H1 (cell line): Measurements from ENCODE around the gene NADK. TPM values are rescaled to one million over a fixed set of nuclear protein-coding genes. Genes with fewer than 3 reads are reported as not detected.

Experiments
- CTCF ChIA-PET: fragments of 300-600 bp; sonication (Branson Sonifier 250); formaldehyde crosslinking; loops from one replicate; lab custom pipeline; 2021; ENCODE audit not compliant: partially characterized antibody; lab: Charles Lee
- POLR2A ChIA-PET: fragments of 300-600 bp; sonication (Branson Sonifier 250); formaldehyde crosslinking; loops from one replicate; lab custom pipeline; 2021; ENCODE audit warnings: inconsistent platforms; ENCODE audit not compliant: partially characterized antibody; lab: Charles Lee
- DNase-seq, 2 experiments: peaks; one replicate each; pipeline versions ENCODE4 v3.0.0 to v3.0.0-alpha.2; 2010 to 2022; ENCODE audit warnings: low spot score in 2 of 2, low read depth in 1 of 2, mixed read lengths in 1 of 2
- FAIRE-seq: peaks from 2 replicates; lab custom pipeline; 2011; peaks lifted over from hg19 to GRCh38; lab: Jason Lieb, UNC
- H2AFZ ChIP-seq: 2 replicates; pipeline ENCODE4 v1.8.1; 2012; ENCODE audit warnings: low read length, inconsistent platforms
- H2AK5ac ChIP-seq: 2 replicates; pipeline ENCODE4 v1.6.1; 2013; ENCODE audit warnings: low read depth, low read length
- H2BK120ac ChIP-seq: replicated peaks from 2 replicates; pipeline ENCODE3; 2013; ENCODE audit warnings: low read depth, low read length, inconsistent platforms
- H2BK12ac ChIP-seq: 2 replicates; pipeline ENCODE4 v1.6.1; 2013; ENCODE audit warnings: low read depth, low read length
- H2BK15ac ChIP-seq: 2 replicates; pipeline ENCODE4 v1.6.1; 2013; ENCODE audit warnings: low read length
- H2BK20ac ChIP-seq: 2 replicates; pipeline ENCODE4 v1.6.1; 2013; ENCODE audit warnings: low read length
- H2BK5ac ChIP-seq: 2 replicates; pipeline ENCODE4 v1.6.1; 2013; ENCODE audit warnings: low read depth, low read length
- H3K14ac ChIP-seq: 2 replicates; pipeline ENCODE4 v1.6.1; 2013; ENCODE audit warnings: inconsistent platforms; ENCODE audit not compliant: insufficient read length
- H3K18ac ChIP-seq: 2 replicates; pipeline ENCODE4 v1.6.1; 2013; ENCODE audit warnings: low read length; ENCODE audit errors: extremely low read depth
- H3K23ac ChIP-seq: 2 replicates; pipeline ENCODE4 v1.6.1; 2013; ENCODE audit warnings: inconsistent platforms; ENCODE audit not compliant: insufficient read length
- H3K23me2 ChIP-seq: 2 replicates; pipeline ENCODE4 v1.6.1; 2013; ENCODE audit warnings: low read depth, low read length
- H3K27ac ChIP-seq: 2 replicates; pipeline ENCODE4 v1.6.1; 2011; ENCODE audit warnings: low read depth, low read length, inconsistent platforms
- H3K27me3 ChIP-seq, 4 experiments: replicated peaks in 1 of 4; 1 replicate in 1 of 4; 2 replicates in 3 of 4; pipeline versions ENCODE4 v1.6.1 to v1.8.1; 2011 to 2013; ENCODE audit warnings: low read length in 3 of 4, mild to moderate bottlenecking in 3 of 4, inconsistent platforms in 2 of 4, mixed read lengths in 2 of 4, moderate library complexity in 1 of 4; ENCODE audit not compliant: control insufficient read depth in 3 of 4, insufficient read depth in 3 of 4; ENCODE audit errors: extremely low read depth in 1 of 4
- H3K36me3 ChIP-seq, 4 experiments: 2 replicates each; pipeline versions ENCODE4 v1.6.1 to v1.8.1; 2011 to 2013; ENCODE audit warnings: mild to moderate bottlenecking in 4 of 4, low read length in 3 of 4, moderate library complexity in 2 of 4, control low read depth in 1 of 4, inconsistent platforms in 1 of 4; ENCODE audit not compliant: insufficient read depth in 4 of 4, control insufficient read depth in 2 of 4
- H3K4ac ChIP-seq: replicated peaks from 2 replicates; pipeline ENCODE3; 2013; ENCODE audit warnings: low read length, low read depth, mixed read lengths, inconsistent platforms; ENCODE audit not compliant: insufficient read length
- H3K4me1 ChIP-seq, 4 experiments: replicated peaks in 1 of 4; 1 replicate in 1 of 4; 2 replicates in 3 of 4; pipeline versions ENCODE4 v1.6.1 to v1.8.1; 2011 to 2013; ENCODE audit warnings: low read length in 3 of 4, inconsistent platforms in 2 of 4, mixed read lengths in 1 of 4; ENCODE audit not compliant: insufficient read depth in 4 of 4, control insufficient read depth in 3 of 4
- H3K4me2 ChIP-seq, 2 experiments: 2 replicates each; pipeline versions ENCODE4 v1.6.1 to v1.8.1; 2011 to 2013; ENCODE audit warnings: low read depth in 2 of 2, low read length in 2 of 2, control low read depth in 1 of 2, inconsistent platforms in 1 of 2, mild to moderate bottlenecking in 1 of 2; ENCODE audit not compliant: insufficient read depth in 1 of 2
- H3K4me3 ChIP-seq, 4 experiments: fragments of 200-600, 300-600 bp in 1 of 4; sonication (generic), shearing (Covaris generic), sonication (Bioruptor Twin) in 1 of 4; 2 replicates each; pipeline versions ENCODE4 v1.5.1 to v1.8.1; 2011 to 2016; ENCODE audit warnings: low read length in 4 of 4, low read depth in 3 of 4, control low read depth in 2 of 4, inconsistent platforms in 2 of 4, mild to moderate bottlenecking in 2 of 4, mixed read lengths in 1 of 4, moderate library complexity in 1 of 4; ENCODE audit not compliant: insufficient read depth in 2 of 4; ENCODE audit errors: extremely low read depth in 1 of 4
- H3K56ac ChIP-seq: replicated peaks from 2 replicates; pipeline ENCODE3; 2013; ENCODE audit warnings: low read depth, mild to moderate bottlenecking, mixed read lengths, low read length, inconsistent platforms; ENCODE audit not compliant: insufficient read length
- H3K79me1 ChIP-seq: 2 replicates; pipeline ENCODE4 v1.6.1; 2013; ENCODE audit warnings: low read depth, low read length, control low read depth
- H3K79me2 ChIP-seq, 2 experiments: 2 replicates each; pipeline versions ENCODE4 v1.6.1 to v1.8.1; 2012 to 2013; ENCODE audit warnings: low read length in 2 of 2, mild to moderate bottlenecking in 2 of 2, inconsistent platforms in 1 of 2; ENCODE audit not compliant: insufficient read depth in 2 of 2, control insufficient read depth in 1 of 2
- H3K9ac ChIP-seq, 4 experiments: replicated peaks in 1 of 4; 1 replicate in 1 of 4; 2 replicates in 3 of 4; pipeline versions ENCODE4 v1.6.1 to v1.8.1; 2011 to 2013; ENCODE audit warnings: low read depth in 3 of 4, low read length in 3 of 4, control low read depth in 2 of 4, mild to moderate bottlenecking in 2 of 4, moderate library complexity in 2 of 4, inconsistent platforms in 1 of 4; ENCODE audit errors: extremely low read depth in 1 of 4
- H3K9me3 ChIP-seq, 2 experiments: 2 replicates each; pipeline versions ENCODE4 v1.6.1 to v1.8.1; 2012 to 2013; ENCODE audit warnings: mild to moderate bottlenecking in 2 of 2, moderate library complexity in 2 of 2, control low read depth in 1 of 2, inconsistent platforms in 1 of 2, low read depth in 1 of 2, low read length in 1 of 2, mixed read lengths in 1 of 2; ENCODE audit not compliant: insufficient read depth in 2 of 2
- H4K20me1 ChIP-seq, 2 experiments: replicated peaks in 1 of 2; 2 replicates each; pipeline versions ENCODE3 to v1.8.1; 2011 to 2013; ENCODE audit warnings: inconsistent platforms in 2 of 2, low read length in 2 of 2, mild to moderate bottlenecking in 1 of 2; ENCODE audit not compliant: insufficient read depth in 2 of 2, control insufficient read depth in 1 of 2
- H4K5ac ChIP-seq: 2 replicates; pipeline ENCODE4 v1.6.1; 2013; ENCODE audit warnings: low read length, low read depth, mixed read lengths, inconsistent platforms; ENCODE audit not compliant: insufficient read length
- H4K8ac ChIP-seq: 2 replicates; pipeline ENCODE4 v1.8.0; 2013; ENCODE audit warnings: mild to moderate bottlenecking, moderate library complexity, low read length, inconsistent platforms; ENCODE audit not compliant: insufficient read depth; ENCODE audit errors: extremely low read depth
- H4K91ac ChIP-seq: replicated peaks from 2 replicates; pipeline ENCODE3; 2013; ENCODE audit warnings: low read length, mixed read lengths, inconsistent platforms; ENCODE audit not compliant: insufficient read length
- BRCA1 ChIP-seq: IDR thresholded peaks from 2 replicates; pipeline ENCODE4 v1.6.1; 2012; ENCODE audit warnings: low read depth, low read length, improper control_type of control experiment
- CBX8 ChIP-seq: fragments of 300-800, 300-1000 bp; sonication (generic); IDR thresholded peaks from 2 replicates; pipeline ENCODE4 v1.7.1; 2016; ENCODE audit warnings: low read depth, low read length, borderline replicate concordance
- CTBP2 ChIP-seq: IDR thresholded peaks from 2 replicates; pipeline ENCODE4 v1.7.0; 2011; ENCODE audit warnings: borderline replicate concordance, mild to moderate bottlenecking, moderate library complexity, mixed read lengths, low read length; ENCODE audit not compliant: insufficient read depth, insufficient read length
- E2F6 ChIP-seq: IDR thresholded peaks from 2 replicates; pipeline ENCODE4 v1.6.1; 2012; ENCODE audit warnings: inconsistent platforms
- GABPA ChIP-seq: IDR thresholded peaks from 2 replicates; pipeline ENCODE4 v1.6.1; 2011; ENCODE audit warnings: mild to moderate bottlenecking, low read length, moderate library complexity, borderline replicate concordance; ENCODE audit not compliant: insufficient read depth
- HDAC2 ChIP-seq, 2 experiments: fragments of 300-600 bp in 1 of 2; sonication (generic) in 1 of 2; IDR thresholded peaks; 2 replicates each; pipeline ENCODE4 v1.6.1; 2011 to 2012; ENCODE audit warnings: low read depth in 2 of 2, low read length in 2 of 2, mild to moderate bottlenecking in 2 of 2, moderate library complexity in 2 of 2, borderline replicate concordance in 1 of 2, inconsistent platforms in 1 of 2
- KDM1A ChIP-seq: fragments of 200-600, 300-600 bp; sonication (generic); IDR thresholded peaks from 2 replicates; pipeline ENCODE4 v1.7.1; 2016; ENCODE audit warnings: mild to moderate bottlenecking, low read length, borderline replicate concordance
- PHF8 ChIP-seq: fragments of 200-600 bp; sonication (generic); conservative IDR thresholded peaks from 2 replicates; pipeline ENCODE4 v1.7.1; 2012; ENCODE audit warnings: low read depth, mild to moderate bottlenecking, inconsistent platforms, low read length, moderate library complexity
- POLR2A ChIP-seq, 2 experiments: IDR thresholded peaks; 1 replicate in 1 of 2; 2 replicates in 1 of 2; pipeline ENCODE4 v1.6.1; 2011; ENCODE audit warnings: low read depth in 2 of 2, low read length in 2 of 2, mild to moderate bottlenecking in 2 of 2; ENCODE audit errors: control extremely low read depth in 1 of 2
- SIX5 ChIP-seq: IDR thresholded peaks from 2 replicates; pipeline ENCODE4 v1.6.1; 2011; ENCODE audit warnings: mild to moderate bottlenecking, low read depth, low read length
- SP4 ChIP-seq: IDR thresholded peaks from 2 replicates; pipeline ENCODE4 v1.6.1; 2012; ENCODE audit warnings: low read length, inconsistent platforms
- SRF ChIP-seq: IDR thresholded peaks from 2 replicates; pipeline ENCODE4 v1.6.1; 2011; ENCODE audit warnings: mild to moderate bottlenecking, low read depth, low read length, moderate library complexity
- WGBS, 2 experiments: shearing (Covaris generic) in 1 of 2; methylation state at CpG; one replicate each; pipeline versions ENCODE4 v1.1.6 to v1.1.7; 2013 to 2015; ENCODE audit warnings: low lambda C conversion rate in 2 of 2, mixed read lengths in 2 of 2, inconsistent platforms in 1 of 2, low coverage in 1 of 2, missing lambda C conversion rate in 1 of 2; ENCODE audit not compliant: insufficient replicate concordance in 2 of 2, insufficient coverage in 1 of 2, insufficient read length in 1 of 2; ENCODE audit errors: extremely low coverage in 1 of 2, missing lambda C conversion rate in 1 of 2; 5-methylcytosine and 5-hydroxymethylcytosine counted together
- polyA plus RNA-seq, 7 experiments: library from polyadenylated mRNA; depleted of rRNA in 3 of 7; stranded (reverse) in 5 of 7; unstranded in 2 of 7; fragments of >200 nt in 5 of 7; fragments of 200-250 nt in 2 of 7; gene quantifications; 1 replicate in 5 of 7; 2 replicates in 1 of 7; 4 replicates in 1 of 7; pipeline versions ENCODE4 v1.2.1 to v1.2.3, GENCODE V29; 2011 to 2013; ENCODE audit warnings: missing spikeins in 2 of 7, mixed read lengths in 2 of 7
- total RNA-seq: library from RNA; stranded (reverse); fragmentation: NEBNext Ultra II Directional; extraction: Animal tissue kit (Norgen Biotek cat#: 25700); gene quantifications from 2 replicates; pipeline ENCODE4 v1.2.1, GENCODE V29; 2021

The NADK gene
- total and polyA plus RNA-seq, 2 of the 8 experiments (the other 6 are each of a cell fraction or from before 2014, with no cell fraction given) = 78.0 to 89.7 TPM

DNA sequence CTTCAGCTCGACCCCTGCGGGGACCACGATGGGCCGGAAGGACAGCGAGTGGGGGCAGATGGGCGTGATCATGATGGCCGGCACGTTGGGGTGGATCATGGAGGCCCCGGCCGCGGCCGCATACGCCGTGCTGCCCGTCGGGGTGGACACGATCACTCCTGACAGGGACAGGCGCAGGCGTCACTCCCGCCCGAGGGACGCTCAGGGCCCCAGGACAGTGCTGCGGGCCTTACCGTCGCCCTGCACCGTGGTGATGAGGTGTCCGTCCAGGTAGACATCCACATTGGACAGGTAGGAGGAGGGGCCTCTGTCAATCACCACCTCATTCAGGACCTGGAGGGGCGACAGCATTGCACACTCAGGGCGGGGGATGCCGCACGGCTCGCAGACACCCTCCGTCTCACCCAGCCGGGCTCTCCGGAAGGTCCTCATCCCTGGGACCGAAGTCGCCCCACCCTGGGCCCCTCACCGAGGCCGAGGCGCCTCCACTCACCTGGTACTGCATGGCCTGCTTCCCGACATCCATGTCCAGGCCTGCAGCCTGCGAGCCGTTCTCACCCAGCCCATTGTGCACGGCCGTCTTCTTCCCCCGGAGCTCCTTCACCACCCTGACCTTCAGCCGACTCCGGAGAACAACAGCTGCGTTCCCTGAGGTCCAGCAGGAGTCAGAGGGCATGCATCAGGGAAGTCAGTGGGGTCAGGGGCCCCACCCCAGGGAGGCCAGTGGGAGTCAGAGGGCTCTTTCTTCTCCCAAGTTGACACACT is 24.0 kb downstream of the NADK start:
- Histone ChIP-seq H2BK120ac (no peak overlapping the region), H3K23ac (no peak overlapping the region), H3K14ac (no peak overlapping the region), H3K56ac (no peak overlapping the region), H2BK5ac (no peak overlapping the region), H2BK12ac (no peak overlapping the region), H3K4me3 (no peak overlapping the region), H3K4ac (no peak overlapping the region), H3K27me3 (no peaks in the 10 kb centered on the region), H3K27ac (no peak overlapping the region), H3K4me2 (no peak overlapping the region), H4K8ac (no peak overlapping the region; the same call in 1 of the 2 replicates), H4K91ac (no peak overlapping the region), H2BK15ac (no peak overlapping the region), H3K23me2 (no peaks in the 10 kb centered on the region), H3K9ac (no peak overlapping the region), H3K18ac (no peak overlapping the region), H3K36me3 (peaks cover 7 to 48% (median 35%) of the 10 kb centered on the region in 4 experiments), H3K79me2 (peaks cover 4 to 9% of the 10 kb centered on the region in 2 experiments; a peak in 2 of 4 replicates), H4K20me1 (peaks cover 10 to 22% of the 10 kb centered on the region in 2 experiments), H3K9me3 (no peaks in the 10 kb centered on the region), H2BK20ac (no peak overlapping the region), H4K5ac (no peak overlapping the region), H3K4me1 (no peaks in the 10 kb centered on the region), H2AK5ac (no peak overlapping the region), H3K79me1 (peaks cover 5% of the 10 kb centered on the region), H2AFZ (no peak overlapping the region)
- FAIRE-seq = no peak
- no peak for DNase-seq
- 95% methylated on average over 46 of the region's 49 CpGs; no CpG with 5 or more reads in 1 of the 2 experiments for WGBS, 2 experiments
- CTCF ChIA-PET = interaction anchor here (0.8 to 1.1 kb wide), 2 partner anchors 39 to 190 kb away, joined by 3 read pairs; no protein-coding TSS in a partner anchor
- POLR2A ChIA-PET = interaction anchor here (1.5 kb wide), 2 partner anchors 23 to 26 kb away, joined by 4 read pairs; no protein-coding TSS in a partner anchor
- no peak for TF ChIP-seq CBX8
- no peak for TF ChIP-seq POLR2A (IDR thresholded peaks at IDR 0.05; ENCODE audit: control extremely low read depth in 1 of 2, low read depth in 2 of 2, low read length in 2 of 2)
- no peak for TF ChIP-seq KDM1A
- TF ChIP-seq SP4 = no peak
- no peak for TF ChIP-seq PHF8
- no peak for TF ChIP-seq SIX5
- no peak for TF ChIP-seq BRCA1
- TF ChIP-seq CTBP2 = no peak
- TF ChIP-seq E2F6 = no peak
- no peak for TF ChIP-seq HDAC2 (IDR thresholded peaks at IDR 0.05; ENCODE audit: borderline replicate concordance in 1 of 2, low read depth in 2 of 2, low read length in 2 of 2)
- TF ChIP-seq SRF = no peak
- no peak for TF ChIP-seq GABPA
